Gastroesophageal sphincter (tissue), 3 donors: Measurements from ENCODE around the gene CFHR5.

ENCODE experiments used
- POLR2A ChIP-seq, 2 donors: fragments of 450-650 bp; IDR thresholded peaks; one replicate each; pipeline ENCODE4 v1.6.1; 2017; ENCODE audit warnings: antibody characterized with exemption in 2 of 2, mild to moderate bottlenecking in 2 of 2, moderate library complexity in 1 of 2
- POLR2AphosphoS5 ChIP-seq: sonication (generic); formaldehyde crosslinking; IDR thresholded peaks from one replicate; pipeline ENCODE4 v1.6.1; 2017; ENCODE audit warnings: antibody characterized with exemption
- TF ChIP-seq, protein P1 (sequence below), 4 experiments: fragments of 200-600 bp in 2 of 4; fragments of 450-650 bp in 2 of 4; sonication (generic) in 1 of 4; IDR thresholded peaks; one replicate each; pipeline ENCODE4 v1.5.1; 2017 to 2019; ENCODE audit warnings: antibody characterized with exemption in 4 of 4, mild to moderate bottlenecking in 2 of 4, moderate library complexity in 2 of 4

DNA sequence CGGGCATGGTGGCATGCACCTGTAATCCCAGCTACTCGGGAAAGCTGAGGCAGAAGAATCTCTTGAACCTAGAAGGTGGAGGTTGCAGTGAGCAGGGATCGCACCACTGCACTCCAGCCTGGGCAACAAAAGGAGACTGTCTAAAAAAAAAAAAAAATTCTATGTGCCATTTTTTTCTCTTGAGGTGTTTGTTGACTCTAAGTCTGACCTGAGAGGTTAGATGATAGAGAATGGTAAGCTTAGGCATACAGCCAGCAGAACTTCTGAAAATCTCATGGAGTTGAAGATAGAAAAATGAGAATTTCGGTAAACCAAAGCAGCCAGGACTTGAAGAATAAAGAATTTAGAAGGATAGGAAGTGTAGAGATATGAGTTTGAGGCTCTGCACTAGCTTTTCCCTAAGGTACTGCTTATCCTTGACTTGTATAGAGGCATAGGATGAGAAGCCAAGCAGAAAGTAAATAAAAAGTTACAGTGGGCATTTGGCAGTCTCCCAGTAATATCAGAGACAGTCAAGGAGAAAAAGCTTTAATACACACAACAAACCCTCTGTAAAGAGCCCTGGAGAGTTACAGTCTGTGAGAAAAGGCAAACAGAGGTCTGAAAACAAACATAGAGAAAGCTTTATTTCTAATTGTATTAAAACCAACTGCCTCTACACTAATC is 65.5 kb downstream of the CFHR5 start:
- no peak for TF ChIP-seq POLR2A (IDR thresholded peaks at IDR 0.05)
- TF ChIP-seq, protein P1, sequence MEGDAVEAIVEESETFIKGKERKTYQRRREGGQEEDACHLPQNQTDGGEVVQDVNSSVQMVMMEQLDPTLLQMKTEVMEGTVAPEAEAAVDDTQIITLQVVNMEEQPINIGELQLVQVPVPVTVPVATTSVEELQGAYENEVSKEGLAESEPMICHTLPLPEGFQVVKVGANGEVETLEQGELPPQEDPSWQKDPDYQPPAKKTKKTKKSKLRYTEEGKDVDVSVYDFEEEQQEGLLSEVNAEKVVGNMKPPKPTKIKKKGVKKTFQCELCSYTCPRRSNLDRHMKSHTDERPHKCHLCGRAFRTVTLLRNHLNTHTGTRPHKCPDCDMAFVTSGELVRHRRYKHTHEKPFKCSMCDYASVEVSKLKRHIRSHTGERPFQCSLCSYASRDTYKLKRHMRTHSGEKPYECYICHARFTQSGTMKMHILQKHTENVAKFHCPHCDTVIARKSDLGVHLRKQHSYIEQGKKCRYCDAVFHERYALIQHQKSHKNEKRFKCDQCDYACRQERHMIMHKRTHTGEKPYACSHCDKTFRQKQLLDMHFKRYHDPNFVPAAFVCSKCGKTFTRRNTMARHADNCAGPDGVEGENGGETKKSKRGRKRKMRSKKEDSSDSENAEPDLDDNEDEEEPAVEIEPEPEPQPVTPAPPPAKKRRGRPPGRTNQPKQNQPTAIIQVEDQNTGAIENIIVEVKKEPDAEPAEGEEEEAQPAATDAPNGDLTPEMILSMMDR (IDR thresholded peaks at IDR 0.05): no peak
- no peak for TF ChIP-seq POLR2AphosphoS5
